Hepatocyte (in vitro differentiated cells): ENCODE data around the gene ANKRD55. TPM values are rescaled to one million over a fixed set of nuclear protein-coding genes. Genes with fewer than 3 reads are reported as not detected.
"Not testable (repeated sequence)": the region's sequence is repeated elsewhere in the genome, so short reads cannot be mapped to it uniquely, and the experiment has no call there.

Experiments
- DNase-seq: peaks from one replicate; pipeline ENCODE4 v3.0.0-alpha.2; 2016; ENCODE audit warnings: low spot score
- H2AFZ ChIP-seq: fragments of 200-600 bp; sonication (generic); 2 replicates; pipeline ENCODE4 v1.6.0; 2016; ENCODE audit warnings: antibody characterized with exemption, mild to moderate bottlenecking
- H3K27ac ChIP-seq: fragments of 200-600 bp; sonication (generic); 2 replicates; pipeline ENCODE4 v1.5.1; 2016; ENCODE audit warnings: mild to moderate bottlenecking
- H3K27me3 ChIP-seq: fragments of 200-600 bp; sonication (generic); 2 replicates; pipeline ENCODE4 v1.6.1; 2016
- H3K36me3 ChIP-seq: fragments of 200-600 bp; sonication (generic); replicated peaks from 2 replicates; pipeline ENCODE4 v1.5.1; 2016; ENCODE audit warnings: low read depth; ENCODE audit not compliant: insufficient read depth
- H3K4me1 ChIP-seq: fragments of 200-600 bp; sonication (generic); 2 replicates; pipeline ENCODE4 v1.5.1; 2016; ENCODE audit warnings: mild to moderate bottlenecking, moderate library complexity; ENCODE audit not compliant: insufficient read depth
- H3K4me2 ChIP-seq: fragments of 200-600 bp; sonication (generic); 2 replicates; pipeline ENCODE4 v1.6.0; 2016
- H3K4me3 ChIP-seq: fragments of 200-600 bp; sonication (generic); 2 replicates; pipeline ENCODE4 v1.5.1; 2016; ENCODE audit warnings: mild to moderate bottlenecking
- H3K79me2 ChIP-seq: fragments of 200-600 bp; sonication (generic); 2 replicates; pipeline ENCODE4 v1.6.0; 2017; ENCODE audit warnings: mild to moderate bottlenecking
- H3K9me2 ChIP-seq: fragments of 200-600 bp; sonication (generic); replicated peaks from 2 replicates; pipeline ENCODE4 v1.6.0; 2017; ENCODE audit warnings: mild to moderate bottlenecking; ENCODE audit not compliant: insufficient read depth
- H3K9me3 ChIP-seq: fragments of 200-600 bp; sonication (generic); 2 replicates; pipeline ENCODE4 v1.5.1; 2016; ENCODE audit warnings: low read depth, mild to moderate bottlenecking
- H4K20me1 ChIP-seq: fragments of 200-600 bp; sonication (generic); 2 replicates; pipeline ENCODE4 v1.6.0; 2016; ENCODE audit warnings: mild to moderate bottlenecking; ENCODE audit not compliant: insufficient read depth, poor library complexity, severe bottlenecking
- CTCF ChIP-seq: fragments of 200-600 bp; sonication (generic); IDR thresholded peaks from 2 replicates; pipeline ENCODE4 v1.5.1; 2016; ENCODE audit warnings: antibody characterized with exemption, mild to moderate bottlenecking; ENCODE audit not compliant: poor library complexity
- EZH2 ChIP-seq: fragments of 200-600 bp; sonication (generic); IDR thresholded peaks from 2 replicates; pipeline ENCODE4 v1.6.1; 2016; ENCODE audit warnings: antibody characterized with exemption, mild to moderate bottlenecking, borderline replicate concordance
- EZH2phosphoT487 ChIP-seq: fragments of 200-600 bp; sonication (generic); IDR thresholded peaks from one replicate; pipeline ENCODE4 v1.6.1; 2018; ENCODE audit warnings: antibody characterized with exemption, mild to moderate bottlenecking, low read depth, moderate library complexity; ENCODE audit not compliant: unreplicated experiment, severe bottlenecking
- WGBS: methylation state at CpG from one replicate; pipeline ENCODE4 v1.1.6; 2016; ENCODE audit warnings: low lambda C conversion rate; ENCODE audit errors: missing lambda C conversion rate; 5-methylcytosine and 5-hydroxymethylcytosine counted together
- polyA plus RNA-seq: library from polyadenylated mRNA; unstranded; fragments of >200 nt; fragmentation: Nextera tagmentation; extraction: Ambion mirVana; gene quantifications from 2 replicates; pipeline ENCODE4 v1.2.1, GENCODE V29; 2016
- total RNA-seq: library from RNA; depleted of rRNA; stranded (reverse); fragments of >200 nt; gene quantifications from 2 replicates; pipeline ENCODE4 v1.2.3, GENCODE V29; 2014

Gene ANKRD55
- total and polyA plus RNA-seq, 2 experiments from 2014 or later: 0.20 to 0.31 TPM

DNA sequence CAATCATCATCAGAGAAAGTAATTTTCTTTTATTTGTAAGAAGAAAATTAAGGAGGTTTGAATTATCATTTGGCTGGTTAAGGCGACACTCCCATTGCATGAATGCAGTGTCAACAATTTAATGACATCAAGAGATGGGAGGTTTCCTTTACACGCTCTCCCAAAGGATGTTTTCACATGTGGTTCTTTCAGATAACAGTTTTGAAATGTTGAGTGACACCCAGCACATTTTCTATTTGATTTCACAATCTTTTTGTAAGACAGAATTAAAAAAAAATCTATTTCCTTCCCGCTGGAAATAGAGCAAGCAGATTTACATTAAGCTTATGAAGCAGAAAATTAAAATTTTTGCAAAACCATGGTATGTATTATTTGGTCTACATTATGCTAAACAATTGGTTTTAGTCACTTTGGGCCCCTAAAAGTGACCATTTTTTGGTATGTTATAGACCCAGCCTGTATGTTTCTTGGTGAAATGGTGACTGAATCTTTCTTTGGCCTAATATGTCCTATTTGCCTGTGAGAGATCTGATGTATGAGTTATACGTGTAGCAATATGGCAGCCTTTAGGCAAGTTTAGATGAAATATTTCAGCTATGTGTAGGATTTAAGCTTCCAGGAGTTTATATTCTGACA, 18.9 kb upstream of the ANKRD55 start:
- no peak overlapping the region for H3K27ac ChIP-seq
- no peaks in the 10 kb centered on the region for H3K4me1 ChIP-seq
- no peaks in the 10 kb centered on the region for H3K79me2 ChIP-seq
- H3K36me3 ChIP-seq: no peaks in the 10 kb centered on the region
- H2AFZ ChIP-seq: no peak overlapping the region
- DNase-seq: no peak
- TF ChIP-seq EZH2 (no peak), EZH2phosphoT487 (no peak), CTCF (no peak)
- 81% methylated on average over 4 of the region's 4 CpGs for WGBS
- no peak overlapping the region for H3K4me2 ChIP-seq
- H4K20me1 ChIP-seq: no peaks in the 10 kb centered on the region
- no peak overlapping the region for H3K4me3 ChIP-seq
- H3K9me3 ChIP-seq: no peaks in the 10 kb centered on the region
- H3K27me3 ChIP-seq: no peaks in the 10 kb centered on the region
- H3K9me2 ChIP-seq: no peaks in the 10 kb centered on the region

DNA sequence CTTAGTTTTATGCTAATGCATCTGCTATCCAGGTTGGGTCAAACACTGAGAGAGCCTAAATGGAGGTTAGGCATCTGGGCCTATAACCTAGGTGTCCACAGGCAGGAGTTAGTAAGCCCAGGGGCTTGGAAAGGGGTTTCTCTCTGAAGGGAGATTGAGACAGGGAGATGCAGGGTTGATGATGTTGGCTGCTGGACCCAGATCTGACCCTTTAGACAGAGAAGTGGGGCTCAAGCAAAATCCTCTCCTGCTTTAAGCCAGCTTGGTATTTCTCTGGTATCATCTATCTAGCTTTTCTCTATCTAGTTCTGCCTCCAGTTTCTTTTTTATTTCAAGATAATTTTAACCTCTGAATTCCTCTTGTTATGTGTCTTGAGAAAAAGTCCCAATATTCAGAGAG, 18.3 kb upstream of the ANKRD55 start:
- no peaks in the 10 kb centered on the region for H3K79me2 ChIP-seq
- no peak overlapping the region for H2AFZ ChIP-seq
- no peaks in the 10 kb centered on the region for H3K36me3 ChIP-seq
- no peaks in the 10 kb centered on the region for H4K20me1 ChIP-seq
- H3K27ac ChIP-seq: no peak overlapping the region
- TF ChIP-seq CTCF (no peak), EZH2phosphoT487 (no peak), EZH2 (no peak)
- H3K9me3 ChIP-seq: no peaks in the 10 kb centered on the region
- no peaks in the 10 kb centered on the region for H3K4me1 ChIP-seq
- H3K4me3 ChIP-seq: no peak overlapping the region
- no peaks in the 10 kb centered on the region for H3K9me2 ChIP-seq
- no peak overlapping the region for H3K4me2 ChIP-seq
- DNase-seq: no peak
- no peaks in the 10 kb centered on the region for H3K27me3 ChIP-seq

- H3K27ac ChIP-seq: no peak overlapping the region
- no peak for DNase-seq
- WGBS: 87% methylated on average over 3 of the region's 3 CpGs
- H3K4me3 ChIP-seq: no peak overlapping the region
- TF ChIP-seq EZH2 (no peak), CTCF (no peak), EZH2phosphoT487 (no peak)
- no peaks in the 10 kb centered on the region for H3K4me1 ChIP-seq
- H3K9me3 ChIP-seq: no peaks in the 10 kb centered on the region
- no peaks in the 10 kb centered on the region for H4K20me1 ChIP-seq
- H2AFZ ChIP-seq: no peak overlapping the region
- no peaks in the 10 kb centered on the region for H3K36me3 ChIP-seq
- no peak overlapping the region for H3K4me2 ChIP-seq
- no peaks in the 10 kb centered on the region for H3K27me3 ChIP-seq
- no peaks in the 10 kb centered on the region for H3K9me2 ChIP-seq
- no peaks in the 10 kb centered on the region for H3K79me2 ChIP-seq
Measured at GRCh38 chr5:56250011-56250410, 16.9 kb upstream of the ANKRD55 start.

DNA sequence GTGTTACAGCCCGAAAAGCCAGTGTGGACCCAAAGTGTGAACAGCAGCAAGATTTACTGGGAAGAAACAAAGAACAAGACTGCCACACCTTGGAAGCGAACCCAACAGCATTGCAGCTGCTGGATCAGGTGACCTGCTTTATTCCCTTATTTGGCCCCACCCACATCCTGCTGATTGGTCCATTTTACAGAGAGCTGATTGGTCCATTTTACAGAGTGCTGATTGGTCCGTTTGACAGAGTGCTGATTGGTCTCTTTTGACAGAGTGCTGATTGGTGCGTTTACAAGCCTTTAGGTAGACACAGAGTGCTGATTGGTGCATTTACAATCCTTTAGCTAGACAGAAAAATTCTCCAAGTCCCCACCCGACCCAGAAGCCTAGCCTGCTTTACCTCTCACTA, 16.0 kb upstream of the ANKRD55 start:
- not testable (repeated sequence) for H3K36me3 ChIP-seq, H3K4me3 ChIP-seq, H3K79me2 ChIP-seq, H3K9me3 ChIP-seq, H3K27ac ChIP-seq, H3K4me1 ChIP-seq, H3K9me2 ChIP-seq, H4K20me1 ChIP-seq, H3K4me2 ChIP-seq, H2AFZ ChIP-seq, DNase-seq, H3K27me3 ChIP-seq
- 98% methylated on average over 5 of the region's 5 CpGs for WGBS
